Activated T-cell treated with anti-CD3 and anti-CD28 coated beads, Interleukin-2, amount 50 U/mL, for 1 hour (primary cell): ENCODE data around the gene DDRGK1.
"Not testable (repeated sequence)": the region's sequence is repeated elsewhere in the genome, so short reads cannot be mapped to it uniquely, and the experiment has no call there.

Experiments
- DNase-seq: peaks from one replicate; pipeline ENCODE4 v3.0.0-alpha.2; 2020

Gene DDRGK1

GRCh38 chr20:3210346-3210745 is 5.9 kb upstream of the DDRGK1 start:
- DNase-seq = no peak

- DNase-seq = no peak
These were observed 5.5 kb upstream of the DDRGK1 start for GRCh38 chr20:3209946-3210317.

GRCh38 chr20:3209257-3209945 is 4.9 kb upstream of the DDRGK1 start, which contains the start of gene ITPA:
TSS of gene ITPA (plus strand) at chr20:3209498. CDS start at chr20:3209552, 54 bp downstream.
- peak; percentile 67 for DNase-seq

- DNase-seq = peak; percentile 24
These were observed 4.3 kb upstream of the DDRGK1 start for GRCh38 chr20:3208786-3209256.

GRCh38 chr20:3203315-3204123 is 963 bp downstream of the DDRGK1 start:
- DNase-seq = peak; percentile 43

DNA sequence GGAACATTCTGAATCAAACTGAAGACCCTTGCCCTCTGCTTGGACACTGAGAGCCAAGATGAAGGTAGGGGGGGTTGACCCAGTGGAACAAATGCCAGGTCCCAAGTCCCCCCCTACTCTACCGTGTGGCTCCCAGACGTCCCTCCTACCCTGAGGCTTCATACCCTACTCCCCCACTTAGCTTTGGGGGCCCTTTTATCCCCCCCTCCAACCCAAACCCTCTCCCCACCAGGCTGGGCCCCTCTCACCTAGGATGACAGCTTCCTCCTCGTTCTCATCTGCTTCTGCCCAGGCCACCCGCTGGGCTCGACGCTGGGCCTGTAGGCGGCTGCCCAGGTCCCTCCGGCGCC is 1.5 kb downstream of the DDRGK1 start:
- no peak for DNase-seq

DNA sequence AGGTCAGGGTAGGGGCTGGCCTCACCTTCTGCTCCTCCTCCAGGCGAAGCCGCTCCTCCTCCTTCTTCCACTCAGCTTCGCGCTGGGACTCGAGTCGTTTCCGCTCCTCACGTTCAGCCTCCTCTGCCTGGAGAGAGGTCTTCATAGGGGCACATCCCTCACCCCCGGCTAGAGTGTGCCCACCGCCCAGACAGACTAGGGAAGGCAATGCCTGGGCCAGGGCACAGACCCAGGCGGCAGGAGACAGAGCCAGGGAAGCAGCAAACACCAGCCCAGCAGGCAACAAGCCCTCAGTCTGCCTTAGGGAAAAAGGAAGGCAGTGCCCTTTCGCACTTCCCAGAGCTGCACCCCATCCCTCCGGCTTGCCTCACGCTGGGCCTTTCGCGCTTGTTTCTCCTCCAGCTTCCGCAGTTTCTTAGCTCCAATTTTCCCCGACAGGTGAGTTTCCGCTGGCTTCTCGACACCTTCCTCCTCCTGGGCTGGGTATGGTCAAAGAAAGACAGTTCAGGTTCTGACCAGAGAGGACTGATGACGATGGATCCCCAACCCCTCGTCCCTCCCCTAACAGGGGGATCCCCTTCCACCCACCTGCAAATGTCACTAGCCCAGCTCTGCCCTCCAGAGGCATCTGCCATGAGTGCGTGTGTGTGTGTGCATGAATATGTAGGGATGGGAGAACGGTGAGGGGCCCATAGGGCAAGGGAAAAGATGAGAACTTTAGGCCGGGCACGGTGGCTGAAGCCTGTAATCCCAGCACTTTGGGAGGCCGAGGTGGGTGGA is 4.3 kb downstream of the DDRGK1 start:
- no peak for DNase-seq

DNA sequence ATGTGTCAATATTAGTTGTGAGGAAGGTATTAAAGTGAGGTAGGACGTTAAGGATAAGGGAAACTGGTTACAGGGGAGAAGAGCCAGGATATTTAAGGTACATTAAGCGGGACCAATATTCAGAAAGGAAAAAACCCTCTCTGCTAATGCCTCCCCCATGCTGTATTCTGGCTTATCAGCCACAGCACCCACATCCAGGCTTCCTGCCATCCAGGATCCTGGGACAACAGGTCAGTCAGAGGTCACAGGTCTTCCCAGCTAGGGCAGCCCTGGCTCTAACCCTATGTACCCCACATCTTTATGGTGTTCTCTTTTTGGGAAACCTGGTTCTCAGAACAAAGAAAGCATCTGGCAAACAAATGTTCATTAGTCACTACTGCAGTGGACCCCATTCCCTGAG is 5.3 kb downstream of the DDRGK1 start:
- no peak for DNase-seq

DNA sequence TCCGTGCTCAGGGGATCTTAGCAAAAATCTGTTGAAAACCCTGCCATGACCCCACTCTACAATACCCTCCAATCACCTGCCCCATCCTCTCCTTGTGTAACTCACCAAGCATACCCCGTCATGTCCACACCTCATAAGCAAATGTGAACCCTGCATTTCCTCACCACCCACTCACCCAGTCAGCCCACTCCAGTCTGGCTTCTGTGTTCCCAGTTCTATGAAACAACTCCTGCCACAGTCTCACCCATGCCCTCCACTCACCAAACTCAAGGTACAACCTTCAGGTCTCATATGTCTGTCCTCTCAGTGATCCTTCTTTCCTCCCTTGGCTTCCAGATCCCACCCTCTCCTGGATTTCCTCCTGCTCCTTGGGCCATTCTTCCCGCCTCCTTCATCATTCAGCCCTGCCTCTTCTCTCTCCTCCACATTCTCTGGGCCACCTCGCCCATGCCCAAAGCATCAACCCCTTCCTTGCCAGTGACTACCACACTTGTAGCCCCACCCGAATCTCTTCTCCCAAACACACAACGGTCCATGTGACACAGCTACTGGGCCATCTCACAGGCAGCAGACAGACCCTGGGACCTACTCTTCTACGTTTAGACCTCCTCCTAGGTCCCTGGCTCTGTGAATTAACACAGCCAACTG is 8.8 kb downstream of the DDRGK1 start:
- DNase-seq = no peak

GRCh38 chr20:3194617-3195280 is 9.7 kb downstream of the DDRGK1 start:
- no peak for DNase-seq

DNA sequence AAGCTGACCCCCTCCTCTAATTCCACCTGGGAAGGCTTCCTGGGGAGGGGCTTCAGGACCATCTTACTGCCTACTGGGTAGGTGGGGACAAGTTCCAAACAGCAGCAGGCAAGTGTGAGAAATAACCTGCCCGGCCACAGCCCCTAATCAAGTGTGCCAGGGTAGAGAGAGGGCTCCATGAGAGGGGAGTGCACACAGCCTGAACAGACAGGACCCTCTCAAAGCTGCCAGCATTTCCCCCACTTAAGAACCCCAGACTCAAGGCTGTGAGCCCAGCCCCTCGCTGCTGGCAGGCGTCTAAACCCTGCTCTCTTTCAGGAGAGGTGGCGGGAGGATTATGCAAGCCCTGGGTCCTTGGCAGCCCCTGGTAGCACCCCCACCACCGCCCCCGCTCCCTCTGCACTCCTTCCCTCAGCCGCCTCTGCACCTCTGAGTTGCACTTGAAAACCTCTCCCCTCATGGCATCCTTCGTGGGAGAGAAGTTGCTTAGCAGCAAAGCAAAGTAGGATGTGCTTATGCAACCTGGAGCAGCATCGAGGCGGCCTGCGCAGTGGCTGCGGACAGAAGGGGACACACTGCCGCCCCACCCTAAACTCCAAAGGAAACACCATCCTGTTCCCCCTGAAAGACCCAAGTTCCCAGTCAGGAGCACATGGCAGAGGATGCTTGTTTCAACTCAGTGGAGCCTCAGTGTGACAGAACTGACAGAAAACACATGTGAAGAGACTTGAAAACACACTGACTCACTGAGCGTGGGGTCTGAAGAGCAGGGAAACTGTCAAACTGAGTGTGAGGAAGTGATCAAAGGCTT is 10.5 kb downstream of the DDRGK1 start:
- no peak for DNase-seq

DNA sequence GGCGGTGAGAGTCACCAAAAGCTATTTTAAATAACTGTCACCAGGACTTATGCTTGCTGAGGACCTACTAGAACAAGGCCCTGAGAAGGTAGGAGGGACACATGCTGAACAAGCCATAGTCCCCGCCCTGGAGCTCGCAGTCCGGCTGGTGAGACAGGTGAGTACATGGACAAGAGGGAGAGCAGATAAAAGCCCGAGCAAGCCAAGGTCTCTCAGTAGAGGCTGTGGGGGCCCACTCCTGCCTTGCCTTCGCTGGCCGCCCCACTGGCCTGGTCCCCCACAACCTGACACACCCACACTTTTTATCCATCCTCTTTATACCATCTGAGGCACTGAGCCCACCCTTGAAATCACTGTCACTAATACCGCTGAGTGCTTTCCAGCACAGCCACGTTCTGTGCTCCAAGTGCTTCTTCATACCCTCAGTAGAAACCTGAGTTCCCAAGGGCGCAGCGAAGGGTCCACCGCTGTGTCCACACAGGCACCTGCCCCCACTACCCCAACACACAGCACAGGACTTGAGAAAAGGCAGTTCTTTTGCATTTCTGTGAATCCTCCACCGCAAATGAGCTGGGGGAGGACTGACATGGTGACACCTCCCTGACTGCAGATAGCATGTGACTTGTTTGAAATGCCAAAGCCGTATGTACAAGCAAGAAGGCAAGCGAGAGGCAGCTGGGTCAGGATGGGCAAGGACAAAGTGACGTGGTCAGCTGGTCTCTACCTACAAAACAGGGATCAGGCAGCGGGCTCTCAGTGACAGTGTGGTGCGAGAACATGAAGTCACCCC is 12.1 kb downstream of the DDRGK1 start:
- DNase-seq = no peak

DNA sequence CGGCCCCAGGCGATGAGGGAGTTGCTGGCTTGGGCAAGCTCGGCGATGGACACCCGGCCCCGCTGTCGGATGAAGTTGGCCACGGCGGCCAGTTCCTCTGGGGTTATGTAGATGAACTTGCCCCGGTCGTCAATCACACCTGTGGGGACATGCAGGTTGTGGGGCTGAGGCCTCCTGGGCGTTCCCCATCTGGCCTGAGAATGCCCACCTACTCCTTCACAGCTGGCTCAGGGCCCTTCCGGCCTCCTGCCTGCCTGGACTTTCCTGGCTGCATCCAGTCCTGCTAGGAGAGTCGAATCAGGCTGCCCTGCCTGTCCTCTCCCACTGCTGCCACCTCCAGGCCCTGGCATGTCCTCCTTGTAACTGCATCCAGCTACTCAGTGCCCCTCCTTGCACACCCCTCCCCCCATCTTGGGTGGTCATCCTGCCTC is 13.8 kb downstream of the DDRGK1 start:
- no peak for DNase-seq

- DNase-seq = no peak
These were observed 14.8 kb downstream of the DDRGK1 start for GRCh38 chr20:3189561-3190131.

DNA sequence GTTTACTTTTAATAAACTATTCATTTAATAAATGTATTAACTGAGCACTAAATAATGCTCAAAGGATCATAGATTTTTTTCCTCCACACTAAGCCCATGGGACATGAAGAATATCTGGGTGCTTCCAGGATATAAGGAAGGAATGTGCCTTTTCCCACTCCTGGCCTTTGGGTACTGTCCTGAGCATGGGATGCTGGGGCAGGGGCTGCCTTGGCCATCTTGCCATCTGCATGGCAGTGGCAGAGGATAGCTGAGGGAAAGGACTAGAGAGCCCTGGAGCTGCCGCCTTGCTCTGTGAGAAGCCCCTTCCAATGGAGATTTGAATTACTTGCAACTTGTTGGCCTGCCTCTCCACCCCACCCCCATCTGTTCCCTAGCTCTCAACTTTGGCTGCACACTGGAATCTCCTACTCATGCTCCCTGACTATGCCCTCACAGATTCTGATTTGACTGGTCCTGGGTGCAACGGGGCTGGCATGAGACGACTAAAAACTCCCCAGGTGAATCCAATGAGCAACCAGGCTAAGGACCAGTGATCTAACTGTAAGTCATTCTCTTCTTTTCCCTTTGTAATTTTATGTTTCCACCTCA is 15.6 kb downstream of the DDRGK1 start:
- no peak for DNase-seq

DNA sequence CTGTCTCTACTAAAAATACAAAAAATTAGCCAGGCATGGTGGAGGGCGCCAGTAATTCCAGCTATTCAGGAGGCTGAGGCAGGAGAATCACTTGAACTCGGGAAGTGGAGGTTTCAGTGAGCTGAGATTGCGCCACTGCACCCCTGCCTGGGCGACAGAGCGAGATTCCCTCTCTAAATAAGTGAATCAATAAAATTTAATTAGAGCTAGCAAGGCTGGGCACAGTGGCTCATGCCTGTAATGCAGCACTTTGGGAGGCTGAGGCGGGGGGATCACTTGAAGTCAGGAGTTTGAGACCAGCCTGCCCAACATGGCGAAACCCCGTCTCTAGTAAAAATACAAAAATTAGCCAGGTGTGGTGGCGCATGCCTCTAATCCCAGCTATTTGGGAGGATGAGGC is 16.6 kb downstream of the DDRGK1 start:
- DNase-seq = not testable (repeated sequence)

DNA sequence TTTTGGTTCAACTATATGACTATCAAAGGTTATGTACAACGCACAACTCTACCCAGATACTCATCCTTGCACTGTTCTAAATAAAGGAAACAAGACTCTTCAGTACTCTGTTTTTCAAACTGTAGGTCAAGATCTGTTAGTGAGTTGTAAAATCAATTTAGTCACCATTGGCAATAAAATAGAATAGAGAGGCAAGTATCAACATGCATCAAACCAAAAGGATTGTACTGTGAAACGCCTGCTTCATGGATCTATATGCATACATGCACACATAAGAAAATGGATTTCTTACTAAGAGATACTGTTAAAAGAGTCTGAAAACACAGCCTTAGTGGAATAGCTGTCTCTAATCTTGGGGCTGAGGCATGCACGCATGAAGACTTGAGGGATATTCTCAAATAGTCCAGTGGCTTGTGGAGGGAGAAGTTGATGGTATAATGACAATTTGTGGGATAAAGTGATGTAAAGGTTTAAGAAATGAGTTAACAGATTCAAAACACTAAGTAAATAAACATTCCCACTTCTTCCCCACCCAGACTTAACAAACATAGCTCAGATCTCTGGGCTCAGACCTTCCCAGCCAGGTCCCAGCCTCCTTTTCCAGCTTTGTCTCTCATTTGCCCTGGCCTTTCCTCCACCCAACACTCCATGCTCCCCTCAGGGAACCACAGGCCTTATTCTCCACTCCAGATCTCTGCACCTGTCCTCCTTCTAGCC is 20.4 kb downstream of the DDRGK1 start:
- DNase-seq = no peak

DNA sequence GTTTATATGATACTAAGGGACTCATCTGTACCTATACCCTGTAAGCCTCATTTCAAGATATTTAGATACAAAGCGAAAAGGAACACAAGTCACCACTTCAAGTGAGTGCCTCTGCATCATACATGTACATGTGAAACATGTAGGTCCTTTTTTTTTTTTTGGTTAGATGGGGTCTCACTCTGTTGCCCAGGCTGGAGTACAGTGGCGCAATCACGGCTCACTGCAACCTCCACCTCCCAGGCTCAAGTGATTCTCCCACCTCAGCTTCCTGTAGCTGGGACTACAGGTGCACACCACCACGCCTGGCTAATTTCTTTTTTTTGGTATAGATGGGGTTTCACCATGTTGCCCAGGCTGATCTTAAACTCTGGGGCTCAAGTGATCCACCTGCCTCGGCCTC is 22.1 kb downstream of the DDRGK1 start:
- not testable (repeated sequence) for DNase-seq

- no peak for DNase-seq
These were observed 23.2 kb downstream of the DDRGK1 start for GRCh38 chr20:3181270-3181669.
